CD4-positive, alpha-beta T cell (primary cell): ENCODE results near the gene ADAM19. TPM values are rescaled to one million over a fixed set of nuclear protein-coding genes. Genes with fewer than 3 reads are reported as not detected.

ENCODE experiments used
- ATAC-seq: fragments of 200-7000 bp; cut with Tn5 transposase; one replicate; pipeline ENCODE4 v1.10.0; 2022; ENCODE audit warnings: mild to moderate bottlenecking; ENCODE audit not compliant: poor library complexity
- CTCF ChIA-PET: fragments of 350-600 bp; sonication (Branson Sonifier 250); formaldehyde crosslinking; loops from one replicate; lab custom pipeline; 2021; ENCODE audit warnings: antibody characterized with exemption, inconsistent platforms; lab: Charles Lee
- POLR2A ChIA-PET: fragments of 350-600 bp; sonication (Branson Sonifier 250); formaldehyde crosslinking; loops from one replicate; lab custom pipeline; 2021; ENCODE audit warnings: antibody characterized with exemption, inconsistent platforms; lab: Charles Lee
- DNase-seq, 14 experiments: peaks; one replicate each; pipeline ENCODE4 v3.0.0-alpha.2; 2013 to 2020; ENCODE audit warnings: mixed read lengths in 2 of 14
- H3K27ac ChIP-seq, 2 donors: one replicate each; pipeline versions ENCODE4 v1.5.1 to v1.7.0; 2013; ENCODE audit warnings: low read length in 2 of 2, low read depth in 1 of 2, mild to moderate bottlenecking in 1 of 2
- H3K27me3 ChIP-seq, 2 experiments: 1 replicate in 1 of 2; 2 replicates in 1 of 2; pipeline versions ENCODE4 v1.6.1 to v1.7.0; 2013; ENCODE audit warnings: low read length in 2 of 2, control low read depth in 1 of 2, mild to moderate bottlenecking in 1 of 2, moderate library complexity in 1 of 2; ENCODE audit not compliant: insufficient read depth in 2 of 2, control insufficient read depth in 1 of 2
- H3K36me3 ChIP-seq: one replicate; pipeline ENCODE4 v1.6.1; 2013; ENCODE audit warnings: low read length, control low read depth; ENCODE audit not compliant: insufficient read depth
- H3K4me1 ChIP-seq: one replicate; pipeline ENCODE4 v1.6.1; 2013; ENCODE audit warnings: low read length, control low read depth; ENCODE audit not compliant: insufficient read depth
- H3K4me3 ChIP-seq: one replicate; pipeline ENCODE4 v1.5.1; 2013; ENCODE audit warnings: mild to moderate bottlenecking, low read length, moderate library complexity
- H3K9me3 ChIP-seq, 2 experiments: 1 replicate in 1 of 2; 2 replicates in 1 of 2; pipeline versions ENCODE4 v1.6.1 to v1.7.0; 2013; ENCODE audit warnings: low read length in 2 of 2, mild to moderate bottlenecking in 2 of 2, control low read depth in 1 of 2, moderate library complexity in 1 of 2; ENCODE audit not compliant: control insufficient read depth in 1 of 2, insufficient read depth in 1 of 2
- H3K27ac Mint-ChIP-seq: one replicate; pipeline ENCODE4 v1.8.0; 2020; ENCODE audit warnings: mixed read lengths
- H3K27me3 Mint-ChIP-seq: one replicate; pipeline ENCODE4 v1.8.0; 2021; ENCODE audit warnings: mixed read lengths
- H3K36me3 Mint-ChIP-seq: one replicate; pipeline ENCODE4 v1.8.0; 2021; ENCODE audit warnings: low read depth, mixed read lengths
- H3K4me1 Mint-ChIP-seq: one replicate; pipeline ENCODE4 v1.8.0; 2021; ENCODE audit warnings: low read depth, mixed read lengths
- H3K4me3 Mint-ChIP-seq: one replicate; pipeline ENCODE4 v1.8.0; 2020; ENCODE audit warnings: mild to moderate bottlenecking, mixed read lengths
- H3K9me3 Mint-ChIP-seq: one replicate; pipeline ENCODE4 v1.8.0; 2020; ENCODE audit warnings: mixed read lengths
- CTCF ChIP-seq: fragments of 200-600 bp; IDR thresholded peaks from one replicate; pipeline ENCODE4 v1.8.0; 2022; ENCODE audit warnings: antibody characterized with exemption, mild to moderate bottlenecking
- intact Hi-C, 2 experiments: fragments of 100-400 bp; cut with DNase I in 1 of 2; cut with micrococcal nuclease in 1 of 2; formaldehyde crosslinking; loops; one replicate each; pipeline versions ENCODE4 v1.15.1 to v1.9.0; 2023 to 2025; cut with DNase I, micrococcal nuclease
- total RNA-seq, 174 experiments: library from RNA in 2 of 174; stranded (reverse) in 2 of 174; gene quantifications; one replicate each; pipeline ENCODE4 v1.2.3 and lab custom pipeline; 2021 to 2026

The ADAM19 gene
- total RNA-seq, 2 experiments from 2014 or later, result 26.7 to 29.1 TPM

GRCh38 chr5:157486861-157487260 lies 88.7 kb downstream of the ADAM19 start:
- intact Hi-C loops, result no loop called here
- POLR2A ChIA-PET, result interaction anchor here (0.6 kb wide), 1 partner anchor 244 kb away, joined by 4 read pairs; no protein-coding TSS in a partner anchor
- H3K27ac ChIP-seq, result peak overlapping the region in 1 of 2 donors; percentile 46

GRCh38 chr5:157486221-157486681 lies 89.3 kb downstream of the ADAM19 start:
- CTCF ChIA-PET, result no interaction called here
- H3K27ac ChIP-seq, result peak overlapping the region in 1 of 2 donors; percentile 19
- POLR2A ChIA-PET, result no interaction called here
- H3K4me3 Mint-ChIP-seq, result no peak overlapping the region
- H3K27ac Mint-ChIP-seq, result peak overlapping the region; percentile 2
- no peak overlapping the region for H3K4me3 ChIP-seq
- no peak for TF ChIP-seq CTCF
- peaks cover 31% of the 10 kb centered on the region for H3K4me1 ChIP-seq
- H3K9me3 ChIP-seq, result no peaks in the 10 kb centered on the region
- intact Hi-C loops, result no loop called here
- peaks cover 17% of the 10 kb centered on the region for H3K4me1 Mint-ChIP-seq
- ATAC-seq, result peak; percentile 39
- H3K36me3 Mint-ChIP-seq, result peaks cover 46% of the 10 kb centered on the region
- peaks cover 86% of the 10 kb centered on the region for H3K36me3 ChIP-seq
- no peaks in the 10 kb centered on the region for H3K27me3 ChIP-seq
- H3K9me3 Mint-ChIP-seq, result no peaks in the 10 kb centered on the region
- DNase-seq, result peak in 1 of 14 experiments; percentile 19
- no peaks in the 10 kb centered on the region for H3K27me3 Mint-ChIP-seq

More at GRCh38 chr5:157486861-157487260, 88.7 kb downstream of the ADAM19 start:
- peaks cover 17% of the 10 kb centered on the region for H3K4me1 Mint-ChIP-seq
- ATAC-seq (no peak), DNase-seq (no peak)
- Histone ChIP-seq H3K27me3 (no peaks in the 10 kb centered on the region), H3K4me1 (peaks cover 29% of the 10 kb centered on the region), H3K36me3 (peaks cover 86% of the 10 kb centered on the region), H3K9me3 (no peaks in the 10 kb centered on the region), H3K4me3 (no peak overlapping the region)
- no peaks in the 10 kb centered on the region for H3K27me3 Mint-ChIP-seq
- no peaks in the 10 kb centered on the region for H3K9me3 Mint-ChIP-seq
- peak overlapping the region; percentile 2 for H3K27ac Mint-ChIP-seq
- TF ChIP-seq CTCF, result no peak
- no peak overlapping the region for H3K4me3 Mint-ChIP-seq
- H3K36me3 Mint-ChIP-seq, result peaks cover 47% of the 10 kb centered on the region
- CTCF ChIA-PET, result no interaction called here

GRCh38 chr5:157485811-157486210 lies 89.8 kb downstream of the ADAM19 start:
- peaks cover 17% of the 10 kb centered on the region for H3K4me1 Mint-ChIP-seq
- ATAC-seq (no peak), DNase-seq (no peak)
- intact Hi-C loops, result no loop called here
- no peak overlapping the region for H3K27ac Mint-ChIP-seq
- peaks cover 35% of the 10 kb centered on the region for H3K4me1 ChIP-seq
- no peak overlapping the region for H3K4me3 ChIP-seq
- peaks cover 86% of the 10 kb centered on the region for H3K36me3 ChIP-seq
- CTCF ChIA-PET, result no interaction called here
- no peaks in the 10 kb centered on the region for H3K9me3 Mint-ChIP-seq
- peaks cover 43% of the 10 kb centered on the region for H3K36me3 Mint-ChIP-seq
- H3K27me3 Mint-ChIP-seq, result no peaks in the 10 kb centered on the region
- no peak overlapping the region for H3K4me3 Mint-ChIP-seq
- H3K27me3 ChIP-seq, result no peaks in the 10 kb centered on the region
- H3K9me3 ChIP-seq, result no peaks in the 10 kb centered on the region
- TF ChIP-seq CTCF, result no peak
- POLR2A ChIA-PET, result no interaction called here
- no peak overlapping the region for H3K27ac ChIP-seq
